Natural killer cell treated with Interleukin-12 subunit alpha and Interleukin-12 subunit beta and Interleukin-15 and Interleukin-18, amount 100 ng/mL, for 72 hours (primary cell): ENCODE measurements around the gene SGMS1. TPM values are rescaled to one million over a fixed set of nuclear protein-coding genes. Genes with fewer than 3 reads are reported as not detected.
"Not testable (repeated sequence)": the region's sequence is repeated elsewhere in the genome, so short reads cannot be mapped to it uniquely, and the experiment has no call there.

ENCODE experiments used
- ATAC-seq, 2 donors: fragments of 150-1000 bp; cut with Tn5 transposase in 1 of 2; sonication (Bioruptor Pico), chemical (Tn5 transposase) in 1 of 2; 2 replicates each; pipeline ENCODE4 v1.10.0; 2021
- DNase-seq: peaks from one replicate; pipeline ENCODE4 v3.0.0; 2022; ENCODE audit warnings: low spot score
- H3K27ac Mint-ChIP-seq, 2 donors: 1 replicate in 1 of 2; 2 replicates in 1 of 2; pipeline ENCODE4 v1.8.0; 2022; ENCODE audit warnings: mixed read lengths in 2 of 2, mild to moderate bottlenecking in 1 of 2, moderate library complexity in 1 of 2
- H3K27me3 Mint-ChIP-seq, 2 donors: 1 replicate in 1 of 2; 2 replicates in 1 of 2; pipeline ENCODE4 v1.8.0; 2022; ENCODE audit warnings: mixed read lengths in 2 of 2
- H3K36me3 Mint-ChIP-seq: one replicate; pipeline ENCODE4 v1.8.0; 2022; ENCODE audit warnings: mixed read lengths
- H3K4me1 Mint-ChIP-seq, 2 donors: 1 replicate in 1 of 2; 2 replicates in 1 of 2; pipeline ENCODE4 v1.8.0; 2022; ENCODE audit warnings: low read depth in 2 of 2, mixed read lengths in 2 of 2, mild to moderate bottlenecking in 1 of 2
- H3K4me3 Mint-ChIP-seq: one replicate; pipeline ENCODE4 v1.8.0; 2022; ENCODE audit warnings: mixed read lengths
- H3K9me3 Mint-ChIP-seq: 2 replicates; pipeline ENCODE4 v1.8.0; 2022; ENCODE audit warnings: mixed read lengths
- total RNA-seq, 2 donors: library from RNA; stranded (reverse); gene quantifications; one replicate each; pipeline ENCODE4 v1.2.3, GENCODE V29; 2022

The SGMS1 gene
- total RNA-seq, 2 donors from 2014 or later, result 31.6 to 49.0 TPM

GRCh38 chr10:50650481-50650880, 26.7 kb upstream of the SGMS1 start:
- no peak for DNase-seq
- Mint-ChIP-seq H3K4me3 (no peak overlapping the region), H3K36me3 (no peaks in the 10 kb centered on the region), H3K27ac (no peak overlapping the region), H3K4me1 (peaks cover 12% of the 10 kb centered on the region in 2 donors), H3K9me3 (no peaks in the 10 kb centered on the region), H3K27me3 (no peaks in the 10 kb centered on the region)
- no peak for ATAC-seq

GRCh38 chr10:50648935-50649227, 25.1 kb upstream of the SGMS1 start:
- no peaks in the 10 kb centered on the region for H3K9me3 Mint-ChIP-seq
- no peaks in the 10 kb centered on the region for H3K36me3 Mint-ChIP-seq
- peaks cover 10% of the 10 kb centered on the region in 2 donors for H3K4me1 Mint-ChIP-seq
- no peak overlapping the region for H3K27ac Mint-ChIP-seq
- H3K4me3 Mint-ChIP-seq, result no peak overlapping the region
- H3K27me3 Mint-ChIP-seq, result no peaks in the 10 kb centered on the region
- no peak for ATAC-seq
- DNase-seq, result no peak

- Mint-ChIP-seq H3K4me1 (peaks cover 4% of the 10 kb centered on the region in 2 donors), H3K4me3 (no peak overlapping the region), H3K27ac (peak overlapping the region in 1 of 2 donors; percentile 24), H3K9me3 (no peaks in the 10 kb centered on the region), H3K27me3 (no peaks in the 10 kb centered on the region), H3K36me3 (no peaks in the 10 kb centered on the region)
- ATAC-seq, result no peak
- no peak for DNase-seq
Measured at GRCh38 chr10:50648089-50648934, 24.6 kb upstream of the SGMS1 start.

GRCh38 chr10:50647350-50647749, 23.6 kb upstream of the SGMS1 start:
- H3K36me3 Mint-ChIP-seq, H3K27me3 Mint-ChIP-seq, H3K4me3 Mint-ChIP-seq: not testable (repeated sequence)

GRCh38 chr10:50645236-50645635, 21.5 kb upstream of the SGMS1 start:
- Mint-ChIP-seq H3K9me3 (no peaks in the 10 kb centered on the region), H3K27me3 (peaks cover 0 to 2% of the 10 kb centered on the region in 2 donors)

More at GRCh38 chr10:50647350-50647749, 23.6 kb upstream of the SGMS1 start:
- DNase-seq, H3K4me1 Mint-ChIP-seq, H3K9me3 Mint-ChIP-seq, H3K27ac Mint-ChIP-seq, ATAC-seq: not testable (repeated sequence)

GRCh38 chr10:50641626-50642025, 17.9 kb upstream of the SGMS1 start:
- Mint-ChIP-seq H3K4me3 (no peak overlapping the region), H3K27ac (no peak overlapping the region), H3K4me1 (peaks cover 8 to 13% of the 10 kb centered on the region in 2 donors), H3K36me3 (no peaks in the 10 kb centered on the region), H3K27me3 (peaks cover 0 to 2% of the 10 kb centered on the region in 2 donors), H3K9me3 (no peaks in the 10 kb centered on the region)
- no peak for ATAC-seq
- DNase-seq, result no peak

More at GRCh38 chr10:50645236-50645635, 21.5 kb upstream of the SGMS1 start:
- Mint-ChIP-seq H3K36me3 (no peaks in the 10 kb centered on the region), H3K4me3 (no peak overlapping the region), H3K27ac (no peak overlapping the region), H3K4me1 (no peaks in the 10 kb centered on the region)
- DNase-seq (no peak), ATAC-seq (no peak)

GRCh38 chr10:50640238-50640637, 16.5 kb upstream of the SGMS1 start:
- peaks cover 3 to 4% of the 10 kb centered on the region in 2 donors for H3K27me3 Mint-ChIP-seq
- ATAC-seq, result no peak
- H3K36me3 Mint-ChIP-seq, result no peaks in the 10 kb centered on the region
- no peak overlapping the region for H3K4me3 Mint-ChIP-seq
- no peak for DNase-seq
- no peak overlapping the region for H3K27ac Mint-ChIP-seq
- H3K4me1 Mint-ChIP-seq, result peaks cover 20 to 27% of the 10 kb centered on the region in 2 donors
- no peaks in the 10 kb centered on the region for H3K9me3 Mint-ChIP-seq

- no peak for DNase-seq
- Mint-ChIP-seq H3K4me3 (peak overlapping the region; percentile 75), H3K36me3 (no peaks in the 10 kb centered on the region), H3K4me1 (peaks cover 23 to 29% of the 10 kb centered on the region in 2 donors), H3K27ac (peak overlapping the region; percentile 60 to 72), H3K27me3 (peaks cover 8% of the 10 kb centered on the region in 2 donors), H3K9me3 (no peaks in the 10 kb centered on the region)
- ATAC-seq, result peak; percentile 90 to 95
Measured at GRCh38 chr10:50636618-50637579, 13.1 kb upstream of the SGMS1 start.

- no peak for DNase-seq
- peaks cover 23 to 29% of the 10 kb centered on the region in 2 donors for H3K4me1 Mint-ChIP-seq
- peak overlapping the region in 1 of 2 donors; percentile 19 for H3K27ac Mint-ChIP-seq
- peaks cover 8% of the 10 kb centered on the region in 2 donors for H3K27me3 Mint-ChIP-seq
- no peaks in the 10 kb centered on the region for H3K36me3 Mint-ChIP-seq
- no peak for ATAC-seq
- peak overlapping the region; percentile 48 for H3K4me3 Mint-ChIP-seq
- no peaks in the 10 kb centered on the region for H3K9me3 Mint-ChIP-seq
Measured at GRCh38 chr10:50635286-50635685, 11.5 kb upstream of the SGMS1 start.

GRCh38 chr10:50634479-50634878, 10.7 kb upstream of the SGMS1 start:
- no peak for ATAC-seq
- no peaks in the 10 kb centered on the region for H3K36me3 Mint-ChIP-seq
- no peaks in the 10 kb centered on the region for H3K9me3 Mint-ChIP-seq
- H3K4me1 Mint-ChIP-seq, result peaks cover 31 to 36% of the 10 kb centered on the region in 2 donors
- DNase-seq, result no peak
- peaks cover 8% of the 10 kb centered on the region in 2 donors for H3K27me3 Mint-ChIP-seq
- no peak overlapping the region for H3K4me3 Mint-ChIP-seq
- no peak overlapping the region for H3K27ac Mint-ChIP-seq

- Mint-ChIP-seq H3K27ac (no peak overlapping the region), H3K36me3 (no peaks in the 10 kb centered on the region), H3K4me3 (no peak overlapping the region), H3K9me3 (no peaks in the 10 kb centered on the region), H3K27me3 (peaks cover 8% of the 10 kb centered on the region in 2 donors), H3K4me1 (peaks cover 23 to 24% of the 10 kb centered on the region in 2 donors)
- ATAC-seq (no peak), DNase-seq (no peak)
Measured at GRCh38 chr10:50631052-50631451, 7.3 kb upstream of the SGMS1 start.

- peak overlapping the region in 1 of 2 donors; percentile 73 for H3K27ac Mint-ChIP-seq
- H3K27me3 Mint-ChIP-seq, result peaks cover 0 to 5% of the 10 kb centered on the region in 2 donors
- DNase-seq (no peak), ATAC-seq (peak in 1 of 2 donors; percentile 15)
- peaks cover 20 to 21% of the 10 kb centered on the region in 2 donors for H3K4me1 Mint-ChIP-seq
- H3K4me3 Mint-ChIP-seq, result peak overlapping the region; percentile 46
- H3K9me3 Mint-ChIP-seq, result no peaks in the 10 kb centered on the region
- no peaks in the 10 kb centered on the region for H3K36me3 Mint-ChIP-seq
Measured at GRCh38 chr10:50629495-50630122, 5.9 kb upstream of the SGMS1 start.

GRCh38 chr10:50627896-50628295, 4.1 kb upstream of the SGMS1 start:
- Mint-ChIP-seq H3K9me3 (no peaks in the 10 kb centered on the region), H3K27ac (no peak overlapping the region), H3K27me3 (no peaks in the 10 kb centered on the region), H3K4me3 (no peak overlapping the region), H3K36me3 (no peaks in the 10 kb centered on the region), H3K4me1 (peaks cover 20 to 21% of the 10 kb centered on the region in 2 donors)
- DNase-seq, result no peak
- no peak for ATAC-seq
